ENCODE data around the gene LGALS3BP.

LGALS3BP gene

GRCh38 chr17:78934681-78935418 lies 44.9 kb downstream of the LGALS3BP start:
- no peak for TF ChIP-seq CTCF (IDR thresholded peaks at IDR 0.05; ENCODE audit: control insufficient read depth, extremely low read depth, insufficient read depth)
- H3K4me3 ChIP-seq (ENCODE audit: low read depth, low read length) = peak overlapping the region; percentile 43
- no peak for DNase-seq (ENCODE audit: low read depth)

GRCh38 chr17:78933959-78934568 lies 45.7 kb downstream of the LGALS3BP start:
- peak; percentile 97 for DNase-seq (ENCODE audit: low read depth)
- TF ChIP-seq CTCF (IDR thresholded peaks at IDR 0.05; ENCODE audit: control insufficient read depth, extremely low read depth, insufficient read depth) = no peak
- H3K4me3 ChIP-seq (ENCODE audit: low read depth, low read length) = peak overlapping the region; percentile 43

GRCh38 chr17:78933025-78933958 lies 46.4 kb downstream of the LGALS3BP start:
- peak overlapping the region; percentile 43 for H3K4me3 ChIP-seq (ENCODE audit: low read depth, low read length)
- no peak for TF ChIP-seq CTCF (IDR thresholded peaks at IDR 0.05; ENCODE audit: control insufficient read depth, extremely low read depth, insufficient read depth)
- DNase-seq (ENCODE audit: low read depth) = no peak

- no peak for DNase-seq (ENCODE audit: low read depth)
- no peak overlapping the region for H3K4me3 ChIP-seq (ENCODE audit: low read depth, low read length)
- no peak for TF ChIP-seq CTCF (IDR thresholded peaks at IDR 0.05; ENCODE audit: control insufficient read depth, extremely low read depth, insufficient read depth)
Observed at GRCh38 chr17:78929908-78930775, 49.6 kb downstream of the LGALS3BP start.

GRCh38 chr17:78925662-78926555 lies 53.8 kb downstream of the LGALS3BP start:
- TF ChIP-seq CTCF (IDR thresholded peaks at IDR 0.05; ENCODE audit: control insufficient read depth, extremely low read depth, insufficient read depth) = no peak
- no peak for DNase-seq (ENCODE audit: low read depth)
- no peak overlapping the region for H3K4me3 ChIP-seq (ENCODE audit: low read depth, low read length)

Measured in LNCaP clone FGC (cell line).